GM10248 (cell line): ENCODE data around the gene SLC25A21.

Experiments
- CTCF ChIA-PET: fragments of 300-600 bp; sonication (Branson Sonifier 250); formaldehyde crosslinking; extraction: SDS; loops from one replicate; lab custom pipeline; 2021; ENCODE audit warnings: antibody characterized with exemption; lab: Yijun Ruan, JAX
- POLR2A ChIA-PET: fragments of 350-650 bp; sonication (Branson Sonifier 250); formaldehyde crosslinking; extraction: SDS; loops from one replicate; lab custom pipeline; 2020; ENCODE audit warnings: antibody characterized with exemption; lab: Yijun Ruan, JAX
- DNase-seq: peaks from one replicate; pipeline ENCODE4 v3.0.0; 2012; ENCODE audit errors: extremely low spot score
- TF ChIP-seq, protein P1 (sequence below): IDR thresholded peaks from 2 replicates; pipeline ENCODE4 v1.5.1; 2012; ENCODE audit warnings: mild to moderate bottlenecking, low read depth; ENCODE audit errors: extremely low read depth, missing control alignments, control extremely low read depth

Gene SLC25A21

DNA sequence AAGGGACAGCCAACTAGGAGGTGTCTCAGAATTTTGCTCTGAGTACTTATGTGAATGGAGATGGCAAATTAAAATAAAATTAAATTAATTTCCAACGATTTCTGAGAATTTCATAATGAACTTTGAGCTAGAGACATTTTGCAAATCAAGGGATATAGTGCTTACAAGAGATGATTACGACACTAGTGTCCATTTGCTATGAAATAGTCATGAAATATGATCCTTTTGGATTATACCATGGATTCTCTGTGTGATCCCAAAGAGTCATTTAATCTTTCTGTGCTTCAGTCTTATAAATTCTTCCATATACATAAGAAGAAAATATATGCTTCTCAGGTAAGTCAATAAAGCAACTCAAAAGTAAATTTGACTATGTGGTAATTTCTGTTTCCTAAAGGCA lies 240.6 kb downstream of the SLC25A21 start:
- POLR2A ChIA-PET = no interaction called here
- CTCF ChIA-PET = interaction anchor here (1.2 kb wide), 1 partner anchor 10 kb away, joined by 5 read pairs; no protein-coding TSS in a partner anchor
- no peak for DNase-seq

DNA sequence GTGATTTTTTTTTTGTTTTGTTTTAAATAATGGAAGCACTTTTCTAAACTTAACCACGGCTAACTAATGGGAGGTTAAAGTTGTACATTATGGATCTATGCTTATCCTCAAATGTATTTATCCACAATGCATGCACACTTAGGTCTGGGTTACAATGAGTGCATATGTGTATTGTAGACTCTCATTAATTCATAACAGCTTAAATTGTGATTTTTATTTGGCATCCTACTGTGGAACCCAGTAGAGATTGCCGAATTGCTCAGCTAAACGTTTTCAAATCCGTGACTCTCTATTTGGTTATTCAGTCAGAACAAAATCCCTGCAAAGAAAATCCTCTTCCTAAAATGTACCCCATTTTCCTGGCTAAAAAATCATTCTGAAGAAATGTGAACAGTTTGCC lies 244.0 kb downstream of the SLC25A21 start:
- DNase-seq = no peak
- ChIA-PET POLR2A (no interaction called here), CTCF (interaction anchor here (3.3 kb wide), 1 partner anchor 14 kb away, joined by 15 read pairs; no protein-coding TSS in a partner anchor)
- TF ChIP-seq, protein P1, sequence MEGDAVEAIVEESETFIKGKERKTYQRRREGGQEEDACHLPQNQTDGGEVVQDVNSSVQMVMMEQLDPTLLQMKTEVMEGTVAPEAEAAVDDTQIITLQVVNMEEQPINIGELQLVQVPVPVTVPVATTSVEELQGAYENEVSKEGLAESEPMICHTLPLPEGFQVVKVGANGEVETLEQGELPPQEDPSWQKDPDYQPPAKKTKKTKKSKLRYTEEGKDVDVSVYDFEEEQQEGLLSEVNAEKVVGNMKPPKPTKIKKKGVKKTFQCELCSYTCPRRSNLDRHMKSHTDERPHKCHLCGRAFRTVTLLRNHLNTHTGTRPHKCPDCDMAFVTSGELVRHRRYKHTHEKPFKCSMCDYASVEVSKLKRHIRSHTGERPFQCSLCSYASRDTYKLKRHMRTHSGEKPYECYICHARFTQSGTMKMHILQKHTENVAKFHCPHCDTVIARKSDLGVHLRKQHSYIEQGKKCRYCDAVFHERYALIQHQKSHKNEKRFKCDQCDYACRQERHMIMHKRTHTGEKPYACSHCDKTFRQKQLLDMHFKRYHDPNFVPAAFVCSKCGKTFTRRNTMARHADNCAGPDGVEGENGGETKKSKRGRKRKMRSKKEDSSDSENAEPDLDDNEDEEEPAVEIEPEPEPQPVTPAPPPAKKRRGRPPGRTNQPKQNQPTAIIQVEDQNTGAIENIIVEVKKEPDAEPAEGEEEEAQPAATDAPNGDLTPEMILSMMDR = no peak

More for the DNA sequence above, 240.6 kb downstream of the SLC25A21 start:
- TF ChIP-seq, protein P1 = no peak

DNA sequence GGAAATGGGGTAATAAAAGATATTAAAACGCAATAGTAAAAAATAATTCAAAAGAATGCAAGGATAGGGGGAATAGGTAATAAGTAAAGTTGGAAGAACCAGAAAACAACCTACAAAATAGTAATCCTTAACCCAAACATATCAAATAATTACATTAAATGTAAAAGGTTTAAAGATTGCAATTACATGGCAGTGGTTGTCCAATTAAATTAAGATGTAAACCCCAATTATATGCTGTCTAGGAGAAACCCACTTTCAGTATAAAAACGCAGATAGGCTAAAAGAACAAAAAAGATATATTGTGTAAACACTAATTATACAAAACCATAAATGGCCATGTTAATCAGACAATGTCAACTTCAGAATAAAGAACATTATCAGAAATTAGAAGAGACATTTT lies 247.3 kb downstream of the SLC25A21 start:
- TF ChIP-seq, protein P1 = no peak
- ChIA-PET CTCF (interaction anchor here (1.5 kb wide), 1 partner anchor 10 kb away, joined by 3 read pairs; no protein-coding TSS in a partner anchor), POLR2A (no interaction called here)
- no peak for DNase-seq

DNA sequence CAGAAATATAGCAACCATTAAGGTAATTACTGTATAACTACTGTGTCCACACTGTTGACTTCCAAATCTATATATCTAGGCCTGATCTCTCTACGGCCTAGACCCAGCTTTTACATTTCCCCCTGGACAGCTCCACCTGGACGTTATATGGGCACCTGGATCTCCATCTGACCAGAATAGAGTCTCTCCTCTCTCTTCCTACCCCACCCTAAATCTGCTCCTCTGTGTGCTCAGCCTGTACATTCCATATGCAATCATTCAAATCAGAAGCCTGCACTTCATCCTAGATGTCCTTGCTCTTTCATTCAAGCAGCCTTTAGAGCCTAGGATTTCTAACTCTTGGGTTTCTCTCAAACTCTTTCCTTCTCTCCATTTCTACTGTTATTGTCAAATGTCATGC lies 255.7 kb downstream of the SLC25A21 start:
- POLR2A ChIA-PET = no interaction called here
- TF ChIP-seq, protein P1 = no peak
- no peak for DNase-seq
- CTCF ChIA-PET = interaction anchor here (3.8 kb wide), 1 partner anchor 26 kb away, joined by 13 read pairs; no protein-coding TSS in a partner anchor

DNA sequence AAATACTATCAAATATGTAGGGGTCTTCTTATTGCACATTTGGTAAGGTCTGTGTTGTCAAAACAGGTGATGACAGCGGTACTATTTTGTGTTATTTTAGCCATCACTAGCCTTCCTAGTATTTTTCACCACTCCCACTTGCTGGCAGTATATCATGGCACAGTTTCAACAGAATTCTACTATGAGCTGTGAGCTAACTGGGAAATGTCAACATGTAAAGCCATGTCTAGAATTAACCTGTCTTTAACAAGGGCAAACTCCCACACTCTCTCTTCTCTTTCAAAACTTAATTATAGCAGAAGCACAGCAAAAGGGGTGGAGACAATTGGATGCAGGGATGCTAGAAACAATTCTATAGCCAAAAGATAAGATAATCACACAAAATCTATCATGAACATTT lies 257.3 kb downstream of the SLC25A21 start:
- ChIA-PET POLR2A (no interaction called here), CTCF (interaction anchor here (0.8 kb wide), 1 partner anchor 10 kb away, joined by 3 read pairs; no protein-coding TSS in a partner anchor)
- TF ChIP-seq, protein P1 = no peak
- DNase-seq = no peak

DNA sequence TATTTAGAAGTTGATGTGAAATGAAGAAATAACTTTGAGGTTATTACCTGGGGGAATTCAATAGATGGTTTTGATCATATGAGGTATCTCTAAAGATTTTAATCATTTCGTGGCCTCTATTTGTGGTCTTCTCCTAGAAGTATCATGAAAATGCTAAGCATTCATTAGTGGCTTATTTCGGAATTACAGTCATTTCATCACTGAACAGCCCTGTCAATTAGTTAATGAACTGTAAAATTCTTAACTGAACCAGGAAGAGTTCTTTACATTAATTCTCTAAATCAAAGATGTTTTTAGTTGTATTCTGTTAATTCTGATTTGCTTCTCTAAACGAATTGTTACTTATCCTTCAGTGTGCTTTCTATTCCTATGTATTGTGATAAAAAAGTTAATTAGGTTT lies 261.8 kb downstream of the SLC25A21 start:
- ChIA-PET POLR2A (no interaction called here), CTCF (no interaction called here)
- TF ChIP-seq, protein P1 = no peak

More for the DNA sequence above, 261.8 kb downstream of the SLC25A21 start:
- DNase-seq = no peak
